ENCODE measurements around the gene GGNBP2.

DNA sequence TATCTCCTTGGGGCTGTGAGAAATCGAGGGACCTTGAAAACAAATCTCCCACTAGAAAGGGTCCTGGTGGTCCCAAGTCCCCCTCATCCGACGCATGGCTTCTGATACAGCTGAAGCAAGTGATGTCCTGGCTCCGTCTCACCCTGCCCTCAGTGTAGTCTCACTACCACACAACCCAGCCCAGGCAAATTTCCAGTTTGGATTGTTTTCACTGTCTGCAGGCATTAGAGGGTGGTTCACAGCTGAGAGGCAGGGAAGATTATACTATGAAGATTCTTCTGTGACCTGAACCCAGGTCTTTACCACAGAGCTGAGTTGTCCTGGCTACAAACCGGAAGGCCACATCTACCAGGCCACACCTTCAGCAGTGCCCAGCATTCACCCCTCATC lies 40.6 kb upstream of the GGNBP2 start:
- TF ChIP-seq, protein P1, sequence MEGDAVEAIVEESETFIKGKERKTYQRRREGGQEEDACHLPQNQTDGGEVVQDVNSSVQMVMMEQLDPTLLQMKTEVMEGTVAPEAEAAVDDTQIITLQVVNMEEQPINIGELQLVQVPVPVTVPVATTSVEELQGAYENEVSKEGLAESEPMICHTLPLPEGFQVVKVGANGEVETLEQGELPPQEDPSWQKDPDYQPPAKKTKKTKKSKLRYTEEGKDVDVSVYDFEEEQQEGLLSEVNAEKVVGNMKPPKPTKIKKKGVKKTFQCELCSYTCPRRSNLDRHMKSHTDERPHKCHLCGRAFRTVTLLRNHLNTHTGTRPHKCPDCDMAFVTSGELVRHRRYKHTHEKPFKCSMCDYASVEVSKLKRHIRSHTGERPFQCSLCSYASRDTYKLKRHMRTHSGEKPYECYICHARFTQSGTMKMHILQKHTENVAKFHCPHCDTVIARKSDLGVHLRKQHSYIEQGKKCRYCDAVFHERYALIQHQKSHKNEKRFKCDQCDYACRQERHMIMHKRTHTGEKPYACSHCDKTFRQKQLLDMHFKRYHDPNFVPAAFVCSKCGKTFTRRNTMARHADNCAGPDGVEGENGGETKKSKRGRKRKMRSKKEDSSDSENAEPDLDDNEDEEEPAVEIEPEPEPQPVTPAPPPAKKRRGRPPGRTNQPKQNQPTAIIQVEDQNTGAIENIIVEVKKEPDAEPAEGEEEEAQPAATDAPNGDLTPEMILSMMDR (IDR thresholded peaks at IDR 0.05; ENCODE audit: insufficient read depth, low read length) = no peak
- TF ChIP-seq GABPA (IDR thresholded peaks at IDR 0.05; ENCODE audit: low read depth) = no peak
- TF ChIP-seq POLR2AphosphoS5 (IDR thresholded peaks at IDR 0.05; ENCODE audit: low read depth) = no peak
- TF ChIP-seq, protein P2, sequence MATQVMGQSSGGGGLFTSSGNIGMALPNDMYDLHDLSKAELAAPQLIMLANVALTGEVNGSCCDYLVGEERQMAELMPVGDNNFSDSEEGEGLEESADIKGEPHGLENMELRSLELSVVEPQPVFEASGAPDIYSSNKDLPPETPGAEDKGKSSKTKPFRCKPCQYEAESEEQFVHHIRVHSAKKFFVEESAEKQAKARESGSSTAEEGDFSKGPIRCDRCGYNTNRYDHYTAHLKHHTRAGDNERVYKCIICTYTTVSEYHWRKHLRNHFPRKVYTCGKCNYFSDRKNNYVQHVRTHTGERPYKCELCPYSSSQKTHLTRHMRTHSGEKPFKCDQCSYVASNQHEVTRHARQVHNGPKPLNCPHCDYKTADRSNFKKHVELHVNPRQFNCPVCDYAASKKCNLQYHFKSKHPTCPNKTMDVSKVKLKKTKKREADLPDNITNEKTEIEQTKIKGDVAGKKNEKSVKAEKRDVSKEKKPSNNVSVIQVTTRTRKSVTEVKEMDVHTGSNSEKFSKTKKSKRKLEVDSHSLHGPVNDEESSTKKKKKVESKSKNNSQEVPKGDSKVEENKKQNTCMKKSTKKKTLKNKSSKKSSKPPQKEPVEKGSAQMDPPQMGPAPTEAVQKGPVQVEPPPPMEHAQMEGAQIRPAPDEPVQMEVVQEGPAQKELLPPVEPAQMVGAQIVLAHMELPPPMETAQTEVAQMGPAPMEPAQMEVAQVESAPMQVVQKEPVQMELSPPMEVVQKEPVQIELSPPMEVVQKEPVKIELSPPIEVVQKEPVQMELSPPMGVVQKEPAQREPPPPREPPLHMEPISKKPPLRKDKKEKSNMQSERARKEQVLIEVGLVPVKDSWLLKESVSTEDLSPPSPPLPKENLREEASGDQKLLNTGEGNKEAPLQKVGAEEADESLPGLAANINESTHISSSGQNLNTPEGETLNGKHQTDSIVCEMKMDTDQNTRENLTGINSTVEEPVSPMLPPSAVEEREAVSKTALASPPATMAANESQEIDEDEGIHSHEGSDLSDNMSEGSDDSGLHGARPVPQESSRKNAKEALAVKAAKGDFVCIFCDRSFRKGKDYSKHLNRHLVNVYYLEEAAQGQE (IDR thresholded peaks at IDR 0.05; ENCODE audit: insufficient replicate concordance, low read depth) = no peak
